HG02973 (cell line): ENCODE data around the gene CRACR2B.

Experiments
- ATAC-seq: cut with Tn5 transposase; IDR thresholded peaks from one replicate; pipeline ENCODE4 v1.9.1; 2021; ENCODE audit warnings: moderate library complexity; ENCODE audit not compliant: unreplicated experiment

The CRACR2B gene

DNA sequence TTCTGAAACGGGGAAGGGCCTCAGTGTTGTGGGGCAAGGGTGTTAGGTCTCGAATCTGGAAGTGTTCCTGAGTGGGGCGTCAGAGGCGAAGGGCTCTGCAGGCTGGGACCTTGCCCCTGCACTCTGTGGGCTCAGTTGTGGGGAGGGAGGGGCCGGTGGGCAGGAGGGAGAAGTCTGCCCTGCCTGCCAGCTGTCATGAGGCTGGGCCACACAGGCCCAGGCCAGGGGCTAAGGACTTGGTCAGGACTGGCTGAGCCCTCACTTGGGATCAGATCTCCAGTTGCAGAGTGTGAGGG, at the start of gene CRACR2B:
Gene CRACR2B, plus strand, starts transcription at position 23 of the 296 bp plus-strand sequence. CDS start 689 bp downstream, outside the sequence.
- no peak for ATAC-seq

DNA sequence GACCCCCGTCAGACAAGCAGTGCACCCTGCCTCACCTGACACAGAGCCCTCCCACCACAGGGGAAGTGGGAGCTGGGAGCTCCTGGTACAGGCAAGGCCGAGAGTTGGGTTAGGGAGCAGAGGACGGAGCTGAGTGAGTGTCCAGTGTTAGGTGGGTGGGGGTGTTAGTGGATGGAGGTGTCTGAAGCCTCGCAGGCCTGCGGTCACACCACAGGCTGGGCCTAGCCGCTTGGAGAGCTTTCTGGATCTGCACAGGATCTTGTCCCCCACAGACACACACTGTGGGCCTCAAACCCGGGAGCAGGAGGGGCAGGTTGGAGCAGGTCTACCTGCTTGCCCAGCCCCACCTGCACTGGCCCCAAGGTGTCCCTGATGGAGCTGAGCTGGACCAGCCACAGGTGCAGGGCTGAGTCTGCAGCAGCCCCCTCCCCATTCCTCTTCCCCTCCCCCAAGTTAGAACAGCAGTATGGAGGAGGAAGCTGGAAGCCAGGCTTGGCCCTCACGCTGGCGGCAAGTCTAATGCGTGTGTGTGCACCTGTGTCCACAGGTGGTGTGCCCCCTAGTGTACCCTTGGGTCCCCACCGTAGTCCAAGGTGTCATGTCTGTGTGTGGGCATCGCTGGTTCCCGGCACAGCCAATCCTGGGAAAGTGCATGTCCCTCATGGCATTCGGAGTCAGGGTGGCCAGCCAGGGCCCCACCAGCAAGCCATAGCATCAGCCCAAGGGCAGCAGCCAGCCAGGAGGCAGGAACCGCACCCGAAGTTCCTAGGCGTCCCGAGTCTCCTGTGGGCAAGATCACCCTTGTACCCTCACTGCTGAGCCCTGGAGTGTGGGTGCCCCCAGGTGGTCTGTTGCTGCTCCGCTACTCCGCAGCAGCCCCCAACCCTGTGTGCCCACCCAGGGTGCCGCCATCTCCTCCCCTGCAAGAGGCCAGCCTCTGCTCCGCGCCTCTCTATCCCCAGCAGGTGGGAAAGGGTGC, 48.5 kb upstream of the CRACR2B start:
- no peak for ATAC-seq

DNA sequence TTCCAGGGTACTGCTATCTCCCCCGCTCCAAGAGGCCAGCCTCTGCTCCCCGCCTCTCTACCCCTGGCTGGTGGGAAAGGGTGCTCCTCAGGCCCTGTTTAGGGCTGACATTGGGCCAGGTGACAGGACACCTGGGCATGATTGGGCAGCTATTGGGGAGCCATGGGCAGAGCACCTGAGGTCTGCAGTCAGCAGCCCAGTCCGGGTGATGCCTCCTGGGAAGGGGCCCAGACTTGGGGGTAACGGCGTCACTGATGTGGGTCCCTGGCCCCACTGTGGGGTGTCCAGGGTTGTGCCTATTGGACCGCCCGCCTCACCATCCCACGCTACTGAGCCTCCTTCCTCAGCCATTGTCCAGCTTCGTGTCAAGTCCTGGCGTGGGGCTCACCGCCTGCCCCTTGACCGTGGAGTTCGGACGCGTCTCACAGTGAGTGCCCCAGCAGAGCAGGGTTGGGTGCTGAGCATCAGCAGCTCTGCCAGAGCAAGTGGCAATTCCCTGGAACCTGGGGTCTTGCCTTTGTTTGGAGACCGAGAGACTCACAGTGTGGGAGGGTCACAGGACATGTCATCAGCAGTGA, 47.7 kb upstream of the CRACR2B start:
- ATAC-seq: no peak

DNA sequence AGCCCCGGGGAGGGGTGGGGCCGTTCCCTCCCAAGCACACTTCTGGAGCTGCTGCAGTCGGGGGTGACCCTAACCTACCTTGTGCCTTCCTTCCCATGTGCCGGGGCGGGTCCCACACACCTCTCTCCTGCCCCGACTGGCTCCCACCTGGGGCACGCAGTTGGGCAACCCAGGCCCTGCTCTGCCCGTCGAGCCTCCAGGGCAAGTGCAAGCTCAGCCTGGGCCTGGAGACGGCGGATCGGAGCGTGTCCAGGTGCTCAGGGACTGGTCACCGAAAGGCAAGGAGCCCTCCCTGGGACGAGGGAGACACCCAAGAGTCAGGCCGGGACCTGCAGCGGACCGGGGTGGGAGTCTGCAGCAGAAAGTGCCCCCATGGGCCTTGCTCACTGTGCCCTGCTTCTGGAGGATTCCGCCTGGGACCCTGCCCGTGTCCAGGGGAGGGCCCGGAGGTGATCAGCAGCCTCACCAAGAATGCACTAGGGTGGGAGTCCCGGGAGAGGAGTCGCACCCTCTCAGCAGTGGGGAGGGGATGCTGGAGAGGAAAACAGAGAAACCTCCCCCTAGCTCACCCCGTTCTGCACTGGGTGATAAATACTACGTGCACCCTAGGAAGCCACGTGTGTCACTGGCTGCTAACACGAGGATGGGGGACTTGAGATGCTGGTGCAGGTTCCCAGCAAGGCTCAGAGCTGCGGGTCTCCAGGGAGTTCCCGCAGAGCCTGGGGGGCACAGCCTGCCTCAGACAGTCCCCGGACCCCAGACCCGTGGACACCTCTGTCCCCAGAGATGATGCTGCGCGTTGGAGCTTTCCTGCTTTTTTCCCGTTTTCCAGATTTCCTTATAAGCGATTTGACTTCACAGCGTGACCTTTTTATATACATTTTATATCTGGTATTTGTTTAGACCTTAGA, 45.2 kb upstream of the CRACR2B start:
- no peak for ATAC-seq

DNA sequence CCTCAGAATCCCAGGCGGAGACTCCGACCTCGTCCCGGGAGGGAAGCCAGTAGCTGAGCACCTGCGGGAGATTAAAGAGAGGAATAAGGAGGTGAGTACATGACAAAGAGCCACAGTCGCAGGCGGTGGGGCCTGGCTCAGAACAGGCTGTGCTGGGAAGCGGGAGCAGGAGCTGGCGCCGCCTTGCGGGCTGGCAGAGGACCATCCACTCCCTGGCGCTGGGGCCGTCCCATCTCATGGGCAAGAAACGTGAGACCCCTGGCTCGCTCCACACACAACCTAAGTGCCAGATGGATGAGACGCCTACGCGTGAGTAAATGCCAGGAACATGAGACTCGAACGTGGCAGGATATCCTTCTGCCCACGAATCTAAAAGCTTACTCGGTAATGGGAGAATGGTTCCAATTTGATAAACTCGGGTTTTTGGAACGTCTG, 44.1 kb upstream of the CRACR2B start:
- ATAC-seq: no peak

DNA sequence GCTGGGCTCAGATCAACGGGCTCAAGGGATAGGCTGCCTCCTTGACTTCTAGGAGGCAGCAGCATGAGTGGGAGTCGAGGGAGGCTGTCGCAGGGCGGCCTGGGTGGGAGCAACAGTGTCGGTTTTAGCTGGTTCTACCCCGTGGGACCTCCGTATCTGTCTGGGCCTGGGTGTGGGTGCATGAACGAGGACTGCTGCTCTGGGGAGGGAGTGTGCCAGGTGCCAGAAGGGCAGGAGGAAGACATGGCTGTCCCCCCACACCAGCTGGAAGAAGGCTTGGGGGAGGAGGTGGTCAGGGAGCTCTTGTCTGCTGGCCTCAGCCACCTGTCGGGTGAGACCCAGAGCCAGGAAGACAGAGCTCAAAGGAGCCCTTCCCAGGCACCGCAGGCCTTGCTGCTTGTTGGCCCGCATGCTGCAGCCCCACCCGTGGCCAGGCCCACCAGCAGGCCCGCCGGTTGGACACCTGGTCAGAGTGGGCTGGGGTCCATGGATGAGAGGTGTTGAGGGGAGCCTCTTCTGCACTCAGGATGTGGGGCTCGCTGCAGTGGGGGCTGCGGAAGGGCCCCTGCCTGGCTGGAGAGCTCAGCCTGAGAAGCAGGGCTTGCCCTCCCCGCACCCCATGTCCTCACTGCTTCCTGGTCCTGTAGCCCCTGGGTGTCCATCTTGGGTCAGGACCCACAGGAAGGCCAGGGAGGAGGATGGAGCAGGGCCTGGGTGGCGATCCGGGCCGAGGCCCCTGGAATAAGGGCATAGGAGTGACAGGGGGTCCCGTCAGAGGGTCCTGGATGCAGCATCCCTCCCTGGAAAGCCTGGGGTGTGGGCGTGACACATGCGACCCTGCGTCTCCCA, 41.3 kb upstream of the CRACR2B start:
- ATAC-seq: no peak

DNA sequence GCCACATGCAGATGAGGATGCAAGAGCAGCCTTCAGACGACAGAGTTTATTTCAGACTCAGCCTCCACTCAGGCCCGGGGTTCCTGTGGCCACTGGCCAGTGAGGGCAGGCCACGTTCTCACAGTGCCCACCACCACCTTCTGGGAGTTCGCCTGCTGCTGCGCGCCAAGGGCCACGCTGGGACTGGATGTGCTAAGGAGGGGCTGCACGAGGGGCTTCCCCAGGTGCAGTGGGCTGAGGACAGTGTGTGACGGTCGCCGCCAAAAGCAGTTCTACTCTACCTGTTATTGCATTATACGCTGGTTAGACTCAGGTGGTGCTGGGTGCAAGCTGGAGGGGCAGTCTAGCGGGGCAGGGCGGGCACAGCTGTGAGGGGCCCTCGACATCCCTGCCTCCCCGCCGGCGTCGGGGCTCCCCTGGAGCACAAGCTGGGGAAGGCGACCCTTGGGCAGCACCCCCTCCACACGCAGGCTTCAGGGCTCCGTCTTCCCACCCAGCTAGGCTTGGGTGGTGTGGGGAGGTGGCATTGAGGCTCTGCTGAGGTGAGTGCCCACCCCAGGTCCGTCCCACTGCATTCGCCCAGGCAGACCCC, 40.5 kb upstream of the CRACR2B start:
- ATAC-seq: no peak

DNA sequence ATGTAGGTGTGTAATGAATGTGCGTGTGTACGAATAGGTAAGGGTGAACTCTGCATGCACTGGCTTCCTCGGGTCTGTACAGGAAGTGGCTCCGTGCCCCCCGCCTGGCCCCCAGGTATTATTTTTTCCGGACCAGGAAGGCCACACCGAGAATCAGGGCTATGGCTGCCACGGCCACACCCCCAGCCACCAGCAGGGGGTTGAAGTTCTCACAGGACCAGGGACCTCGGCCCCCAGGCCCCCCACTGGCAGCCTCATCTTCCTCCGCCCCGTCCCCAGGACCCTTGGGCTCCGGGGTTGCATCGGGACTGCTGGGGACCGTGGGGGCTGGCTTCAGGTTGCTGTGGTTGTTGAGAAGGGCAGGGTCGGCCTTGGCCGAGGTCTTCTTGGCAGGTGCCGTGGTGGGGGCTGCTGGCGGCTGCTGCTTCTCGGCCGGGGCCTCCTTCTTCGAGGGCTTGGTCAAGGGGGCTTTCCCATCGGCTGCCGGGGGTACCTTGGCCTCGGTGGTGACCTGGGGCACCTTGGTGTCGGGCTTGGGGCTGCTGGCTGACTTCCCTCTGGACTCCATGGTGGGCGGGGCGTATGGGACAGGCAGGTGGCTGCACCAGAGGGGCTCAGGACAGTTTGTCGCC, 39.6 kb upstream of the CRACR2B start:
- no peak for ATAC-seq

DNA sequence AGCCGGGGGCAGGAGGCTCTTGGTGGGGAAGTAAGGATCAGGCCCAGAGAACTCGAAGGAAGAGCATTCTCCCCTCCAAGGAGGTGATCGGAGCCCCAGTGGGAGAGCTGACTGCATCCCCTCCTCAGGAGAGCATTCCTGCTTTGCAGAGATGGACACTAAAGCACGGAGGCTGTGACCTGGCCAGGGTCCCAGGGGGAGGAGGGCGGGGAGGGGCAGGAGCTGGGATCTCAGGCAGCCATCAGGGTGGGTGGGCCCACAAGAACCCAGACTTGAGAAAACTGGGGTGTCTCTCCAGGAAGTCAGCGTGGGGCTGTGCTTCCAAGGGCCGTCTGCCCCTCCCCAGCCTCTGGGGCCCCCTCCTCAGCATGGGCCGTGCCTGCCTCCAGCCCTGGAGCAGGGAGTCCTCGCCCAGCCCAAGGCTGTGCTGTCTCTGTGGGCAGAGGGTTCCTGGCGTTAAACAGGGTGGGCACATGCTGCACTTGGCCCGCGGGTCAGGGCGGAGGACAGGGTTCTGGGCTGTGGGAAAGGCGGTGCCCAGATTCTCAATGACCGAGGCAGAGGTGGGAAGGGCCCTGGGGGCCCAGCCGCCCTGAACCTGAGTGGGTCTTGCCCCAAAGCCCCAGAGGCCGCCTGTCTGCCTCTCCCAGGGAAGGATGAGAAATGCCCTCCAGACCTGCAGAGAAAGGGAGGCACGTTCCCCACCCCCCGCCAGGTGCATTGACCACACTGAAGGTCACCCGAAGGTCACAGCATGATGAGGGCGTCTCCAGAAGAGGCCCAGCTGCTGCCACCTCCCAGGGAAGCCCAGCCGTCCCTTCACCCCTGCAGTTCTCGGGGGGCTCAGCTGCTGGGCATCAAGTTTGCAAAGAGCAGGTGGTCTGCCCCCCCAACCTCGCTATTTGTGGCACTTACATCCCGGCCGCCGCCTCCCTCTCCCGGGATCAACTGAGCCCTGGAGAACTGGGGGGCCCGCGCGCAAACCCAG, 38.5 kb upstream of the CRACR2B start:
- ATAC-seq: no peak

DNA sequence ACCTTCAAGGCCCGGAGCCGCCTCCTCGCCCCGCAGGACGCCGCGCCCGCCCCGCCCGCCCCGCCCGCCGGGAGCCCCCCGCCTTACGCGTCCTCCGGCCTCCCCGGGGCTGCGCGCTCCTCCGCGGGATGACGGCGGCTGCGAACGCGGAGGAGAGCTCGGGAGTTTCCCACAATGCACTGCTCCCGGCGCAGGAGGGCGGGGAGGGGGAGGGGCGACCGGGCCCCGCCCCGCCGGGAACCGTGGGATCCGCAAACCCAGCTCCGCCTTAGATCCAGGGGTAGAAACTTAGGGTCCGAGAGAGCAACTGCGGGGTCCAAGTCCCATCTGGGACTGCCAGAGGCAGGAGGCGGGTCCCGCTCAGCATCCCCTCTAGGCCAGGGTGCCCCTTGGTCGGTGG, 37.8 kb upstream of the CRACR2B start, which contains the start of gene CEND1:
Gene CEND1, minus strand, starts transcription at position 148 of the 400 bp plus-strand sequence. CDS start 1,514 bp downstream, outside the sequence.
- ATAC-seq: no peak

DNA sequence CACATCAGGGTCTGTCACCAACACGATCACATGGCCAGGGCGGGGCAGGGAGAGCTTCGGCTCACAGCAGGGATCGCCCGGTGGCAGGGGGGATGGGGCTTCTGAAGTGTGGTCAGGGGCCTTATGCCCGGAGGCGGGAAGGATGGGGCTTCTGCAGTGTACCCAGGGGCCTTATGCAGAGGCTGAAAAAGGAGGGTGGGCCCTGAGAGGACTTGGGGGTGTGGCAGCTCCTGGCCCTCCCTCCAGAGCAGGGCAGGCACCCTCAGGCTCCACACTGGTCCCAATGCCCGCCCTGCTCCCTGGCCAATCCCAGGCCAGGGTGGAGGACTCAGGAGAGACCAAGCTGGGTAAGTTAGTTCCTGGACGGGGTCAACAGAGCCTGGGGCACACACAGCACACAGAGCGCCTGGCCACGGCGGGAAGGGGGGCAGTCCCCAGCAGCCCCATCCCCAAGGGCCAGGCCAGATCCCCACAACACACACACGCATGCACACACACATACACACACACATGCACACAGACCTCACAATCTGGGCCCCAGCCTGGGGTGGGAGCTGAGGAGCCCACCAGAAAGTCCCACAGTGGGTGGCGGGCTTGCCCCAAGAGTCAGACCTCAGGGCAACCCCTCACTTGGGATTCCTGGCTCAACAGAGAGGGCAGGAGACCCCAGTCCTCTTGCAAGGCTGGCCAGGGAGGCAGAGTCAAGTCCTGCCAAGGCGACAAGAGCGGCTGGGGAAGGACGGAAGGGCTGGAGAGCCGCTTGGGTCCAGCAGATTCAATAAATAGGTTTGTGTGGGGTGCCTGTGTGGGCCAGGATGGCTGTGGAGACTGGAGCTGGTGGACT, 36.8 kb upstream of the CRACR2B start:
- ATAC-seq: no peak

DNA sequence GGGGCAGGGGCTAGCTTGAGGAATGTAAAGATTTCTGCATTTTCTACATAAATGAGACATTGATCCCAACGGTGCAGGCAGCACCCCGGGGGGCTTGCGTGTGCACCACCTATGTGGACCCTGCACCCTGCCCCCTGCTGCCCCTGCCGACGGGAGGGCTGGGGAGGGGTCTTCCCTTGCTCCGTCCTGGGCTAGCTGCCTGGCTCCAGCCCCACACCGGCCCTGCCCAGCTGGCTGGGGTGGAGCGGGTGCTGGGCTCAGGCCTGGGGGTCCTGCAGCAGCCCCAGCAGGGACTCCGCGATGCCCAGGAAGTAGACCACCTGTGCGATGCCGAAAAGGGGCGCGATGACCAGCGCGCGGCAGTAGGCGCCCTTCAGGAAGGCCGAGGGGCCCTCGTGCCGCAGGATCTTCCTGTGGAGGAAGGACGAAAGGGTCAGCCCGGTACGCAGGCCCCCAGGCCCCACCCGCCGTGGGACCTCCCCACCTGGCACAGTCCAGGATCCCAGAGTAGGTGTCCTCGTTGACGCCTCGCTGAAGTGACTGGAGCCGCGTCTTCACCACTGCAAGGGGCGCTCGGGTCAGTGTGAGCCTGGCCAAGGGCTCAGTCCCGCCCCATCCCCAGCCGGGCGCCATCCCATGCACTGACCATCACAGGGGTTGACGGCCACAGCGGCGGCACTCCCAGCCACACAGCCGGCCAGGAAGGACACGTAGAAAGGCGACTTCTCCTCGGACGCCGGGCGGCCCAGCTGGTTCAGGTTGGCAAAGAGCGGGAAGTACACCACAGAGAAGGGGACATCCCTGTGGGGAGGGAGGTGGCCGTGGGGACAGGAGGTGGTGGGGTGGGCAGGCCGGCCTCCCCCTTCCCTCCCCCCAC, 35.8 kb upstream of the CRACR2B start:
- no peak for ATAC-seq

DNA sequence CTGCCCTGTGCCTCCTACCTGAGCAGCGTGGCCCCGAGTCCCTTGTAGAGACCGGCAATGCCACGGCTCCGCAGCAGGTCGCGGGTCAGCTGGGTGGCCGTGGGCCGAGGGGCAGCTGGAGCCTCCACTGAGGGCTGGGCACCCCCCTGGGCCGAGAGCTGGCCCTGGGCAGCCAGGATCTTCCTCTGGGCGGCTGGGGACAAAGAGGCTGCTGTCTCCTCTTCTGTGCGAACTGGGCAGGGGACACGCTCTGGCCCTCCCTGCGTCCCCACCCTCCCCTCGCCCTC, 35.2 kb upstream of the CRACR2B start:
- ATAC-seq: no peak

DNA sequence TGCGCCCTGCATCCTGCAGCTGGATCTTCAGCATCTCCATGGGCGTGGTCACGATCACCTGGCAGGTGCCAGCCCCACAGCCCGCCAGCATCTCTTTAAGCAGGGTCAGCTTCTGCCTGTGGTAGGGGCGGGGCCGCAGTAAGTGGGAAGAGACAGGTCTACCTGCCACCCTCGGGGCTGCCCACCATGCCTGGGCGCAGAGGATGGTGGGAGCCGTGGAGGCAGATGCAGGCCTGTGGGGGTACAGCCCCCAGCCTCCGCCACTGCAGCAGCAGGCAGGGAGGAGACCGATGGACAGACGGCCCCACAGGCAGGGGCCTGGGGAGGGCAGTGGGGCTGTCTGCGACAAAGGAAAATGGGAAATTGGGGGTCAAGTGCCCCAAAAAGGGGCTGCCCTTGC, 34.8 kb upstream of the CRACR2B start:
- ATAC-seq: no peak

DNA sequence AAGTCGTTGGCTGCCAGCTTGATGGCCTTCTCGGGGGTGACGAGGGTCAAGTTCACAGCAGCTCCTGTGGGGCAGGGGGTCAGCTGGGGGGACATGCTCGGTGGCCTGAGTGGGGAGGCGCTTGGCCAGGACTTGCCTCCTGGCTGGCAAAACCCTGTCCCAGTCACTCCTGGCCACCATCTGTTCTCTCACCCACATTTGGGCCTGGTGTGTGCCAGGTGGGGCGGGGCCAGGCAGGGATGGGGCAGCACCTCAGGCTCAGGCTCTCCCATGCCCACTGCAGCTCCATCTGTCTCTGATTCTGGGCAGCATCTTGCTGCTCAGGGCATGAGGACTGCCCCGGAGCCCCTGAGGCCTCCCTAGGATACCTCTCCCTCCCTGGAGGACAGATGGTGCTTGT, 34.2 kb upstream of the CRACR2B start:
- ATAC-seq: no peak

DNA sequence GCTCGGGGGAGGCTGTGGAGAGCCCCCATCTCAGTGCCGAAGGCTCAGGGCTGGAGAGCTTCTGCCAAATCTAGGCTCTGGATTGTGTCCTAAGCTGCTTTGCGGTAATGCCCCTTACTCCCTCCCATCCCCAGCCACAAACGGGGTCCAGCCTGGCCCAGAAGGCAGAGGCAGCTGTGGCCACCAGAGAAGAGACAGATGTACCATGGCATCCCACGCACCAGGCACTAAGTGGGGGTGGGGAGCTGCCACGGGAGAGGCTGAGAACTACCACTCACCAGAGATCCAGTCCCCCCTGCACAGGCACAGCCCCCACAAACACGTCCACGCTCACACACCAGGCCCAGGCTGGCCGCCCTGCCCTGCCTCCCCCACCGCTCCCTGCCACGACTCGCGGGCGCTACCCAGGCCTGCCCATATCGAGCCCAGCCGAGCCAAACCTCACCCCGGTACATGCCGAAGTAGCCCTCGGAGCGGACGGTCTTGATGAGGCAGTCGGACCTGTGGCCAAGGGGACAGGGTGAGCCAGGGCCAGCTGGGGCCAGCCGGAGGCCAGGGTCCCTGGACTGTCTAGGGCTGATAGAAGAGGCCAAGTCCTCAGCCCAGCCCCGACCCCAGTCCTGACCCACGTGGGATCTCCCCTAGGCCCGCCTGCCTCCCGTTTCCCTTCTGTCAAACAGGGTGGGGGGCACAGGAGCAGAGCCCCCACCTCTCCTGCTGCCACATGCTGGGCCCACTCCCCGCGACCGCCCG, 33.5 kb upstream of the CRACR2B start:
- ATAC-seq: no peak
